A549 (cell line): ENCODE data around the gene LRP3. TPM values are rescaled to one million over a fixed set of nuclear protein-coding genes. Genes with fewer than 3 reads are reported as not detected.

Experiments
- ATAC-seq, 2 experiments: fragments of 200-7000 bp in 1 of 2; fragments of >200 bp in 1 of 2; cut with Nextera tagmentation in 1 of 2; cut with Tn5 transposase in 1 of 2; 3 replicates each; pipeline versions ENCODE4 v1.8.0 to v1.9.1; 2018 to 2020; ENCODE audit warnings: mild to moderate bottlenecking in 1 of 2, moderate library complexity in 1 of 2
- CTCF ChIA-PET: fragments of 300-600 bp; sonication (Branson Sonifier 250); formaldehyde crosslinking; extraction: SDS; loops from one replicate; lab custom pipeline; 2021; ENCODE audit warnings: antibody characterized with exemption, inconsistent platforms; lab: Yijun Ruan, JAX
- POLR2A ChIA-PET: fragments of 350-600 bp; formaldehyde crosslinking; extraction: SDS; loops from one replicate; lab custom pipeline; 2021; ENCODE audit warnings: antibody characterized with exemption, inconsistent platforms; lab: Yijun Ruan, JAX
- DNase-seq, 2 experiments: peaks; one replicate each; pipeline versions ENCODE4 v3.0.0 to v3.0.0-alpha.2; 2011 to 2016; ENCODE audit warnings: low read depth in 1 of 2, low spot score in 1 of 2
- FAIRE-seq: peaks from 2 replicates; lab custom pipeline; 2011; peaks lifted over from hg19 to GRCh38; lab: Jason Lieb, UNC
- H3K27ac ChIP-seq, 2 experiments: fragments of >200 bp; sonication (Bioruptor Twin); formaldehyde crosslinking; 3 replicates each; pipeline ENCODE4 v1.5.1; 2016 to 2017
- H3K4me1 ChIP-seq: fragments of >200 bp; sonication (Bioruptor Twin); formaldehyde crosslinking; 3 replicates; pipeline ENCODE4 v1.6.1; 2016
- H3K4me2 ChIP-seq: fragments of >200 bp; sonication (Bioruptor Twin); formaldehyde crosslinking; 3 replicates; pipeline ENCODE4 v1.6.1; 2016
- H3K4me3 ChIP-seq: fragments of >200 bp; sonication (Bioruptor Twin); formaldehyde crosslinking; 3 replicates; pipeline ENCODE4 v1.5.1; 2016
- H3K9me3 ChIP-seq: fragments of >200 bp; sonication (Bioruptor Twin); formaldehyde crosslinking; 3 replicates; pipeline ENCODE4 v1.6.1; 2016
- CBX2 ChIP-seq: fragments of 200-600 bp; sonication (generic); IDR thresholded peaks from 2 replicates; pipeline ENCODE4 v1.6.1; 2016; ENCODE audit warnings: low read depth, mild to moderate bottlenecking, borderline replicate concordance
- EHF ChIP-seq: fragments of 250-450 bp; sonication (Bioruptor Pico); IDR thresholded peaks from 2 replicates; pipeline ENCODE4 v1.5.0; 2020; ENCODE audit warnings: mild to moderate bottlenecking
- EHMT2 ChIP-seq: fragments of 200-600 bp; sonication (generic); IDR thresholded peaks from 2 replicates; pipeline ENCODE4 v1.6.1; 2016; ENCODE audit warnings: antibody characterized with exemption, low read depth, mild to moderate bottlenecking, moderate library complexity
- ESRRA ChIP-seq: fragments of 150-350 bp; IDR thresholded peaks from 2 replicates; pipeline ENCODE4 v1.6.1; 2014; ENCODE audit warnings: mild to moderate bottlenecking, low read length, borderline replicate concordance
- FOSB ChIP-seq: fragments of 250-450 bp; sonication (Bioruptor Pico); IDR thresholded peaks from 2 replicates; pipeline ENCODE4 v1.5.0; 2020; ENCODE audit warnings: mild to moderate bottlenecking, moderate library complexity
- HOXB13 ChIP-seq: fragments of 250-450 bp; sonication (Bioruptor Pico); IDR thresholded peaks from 2 replicates; pipeline ENCODE4 v1.5.0; 2020; ENCODE audit warnings: low read depth, mild to moderate bottlenecking, moderate library complexity
- JUN ChIP-seq, 2 experiments: fragments of >200 bp; sonication (Bioruptor Twin); formaldehyde crosslinking; IDR thresholded peaks; 2 replicates in 1 of 2; 3 replicates in 1 of 2; pipeline ENCODE4 v1.6.1; 2016 to 2017
- JUNB ChIP-seq: fragments of >200 bp; sonication (Bioruptor Twin); formaldehyde crosslinking; IDR thresholded peaks from 2 replicates; pipeline ENCODE4 v1.6.1; 2016
- KDM1A ChIP-seq: fragments of 200-600 bp; sonication (generic); IDR thresholded peaks from 2 replicates; pipeline ENCODE4 v1.6.1; 2016; ENCODE audit warnings: low read depth, mild to moderate bottlenecking
- MAFK ChIP-seq: fragments of 450-650 bp; IDR thresholded peaks from 2 replicates; pipeline ENCODE4 v1.6.1; 2014; ENCODE audit not compliant: partially characterized antibody
- MYC ChIP-seq: IDR thresholded peaks from 2 replicates; pipeline ENCODE4 v1.6.1; 2012; ENCODE audit warnings: mild to moderate bottlenecking, inconsistent platforms, low read length, improper control_type of control experiment, borderline replicate concordance
- PHF8 ChIP-seq: fragments of 200-600 bp; sonication (generic); IDR thresholded peaks from 2 replicates; pipeline ENCODE4 v1.6.1; 2016; ENCODE audit warnings: low read depth, mild to moderate bottlenecking, antibody characterized with exemption, moderate library complexity, borderline replicate concordance
- POLR2A ChIP-seq: IDR thresholded peaks from 2 replicates; pipeline ENCODE4 v1.6.1; 2012; ENCODE audit warnings: mild to moderate bottlenecking, low read length
- RFX5 ChIP-seq: fragments of 450-650 bp; IDR thresholded peaks from 2 replicates; pipeline ENCODE4 v1.7.1; 2014; ENCODE audit warnings: antibody characterized with exemption, mild to moderate bottlenecking, moderate library complexity
- RNF2 ChIP-seq: fragments of 200-600 bp; sonication (generic); IDR thresholded peaks from 2 replicates; pipeline ENCODE4 v1.6.1; 2016; ENCODE audit warnings: low read depth, mild to moderate bottlenecking, antibody characterized with exemption, moderate library complexity, borderline replicate concordance
- TFCP2L1 ChIP-seq: fragments of 250-450 bp; sonication (Bioruptor Pico); IDR thresholded peaks from 2 replicates; pipeline ENCODE4 v1.5.0; 2021; ENCODE audit warnings: mild to moderate bottlenecking
- WGBS: methylation state at CpG from one replicate; pipeline ENCODE4 v1.1.6; 2017; ENCODE audit errors: missing lambda C conversion rate; 5-methylcytosine and 5-hydroxymethylcytosine counted together
- polyA plus RNA-seq, 4 experiments: library from polyadenylated mRNA; depleted of rRNA in 3 of 4; stranded (reverse); fragments of >200 nt; fragmentation: RNase III in 1 of 4; extraction: RNeasy Plus Mini Kit Qiagen cat#74134 plus additional on column Dnase treatment in 1 of 4; gene quantifications; 2 replicates in 3 of 4; 3 replicates in 1 of 4; pipeline ENCODE4 v1.2.3, GENCODE V29; 2011 to 2017
- TF ChIP-seq, protein P1 (sequence below): IDR thresholded peaks from 2 replicates; pipeline ENCODE4 v1.6.1; 2012; ENCODE audit warnings: low read depth, borderline replicate concordance
- TF ChIP-seq, protein P2 (sequence below): fragments of 450-650 bp; IDR thresholded peaks from 2 replicates; pipeline ENCODE4 v1.6.1; 2014; ENCODE audit warnings: antibody characterized with exemption
- TF ChIP-seq, protein P3 (sequence below): fragments of >200 bp; sonication (Bioruptor Twin); formaldehyde crosslinking; IDR thresholded peaks from 3 replicates; pipeline ENCODE4 v1.6.1; 2016

The LRP3 gene
- polyA plus RNA-seq, 2 of the 4 experiments (the other 2 are of a cell fraction), result 10.9 to 25.1 TPM

DNA sequence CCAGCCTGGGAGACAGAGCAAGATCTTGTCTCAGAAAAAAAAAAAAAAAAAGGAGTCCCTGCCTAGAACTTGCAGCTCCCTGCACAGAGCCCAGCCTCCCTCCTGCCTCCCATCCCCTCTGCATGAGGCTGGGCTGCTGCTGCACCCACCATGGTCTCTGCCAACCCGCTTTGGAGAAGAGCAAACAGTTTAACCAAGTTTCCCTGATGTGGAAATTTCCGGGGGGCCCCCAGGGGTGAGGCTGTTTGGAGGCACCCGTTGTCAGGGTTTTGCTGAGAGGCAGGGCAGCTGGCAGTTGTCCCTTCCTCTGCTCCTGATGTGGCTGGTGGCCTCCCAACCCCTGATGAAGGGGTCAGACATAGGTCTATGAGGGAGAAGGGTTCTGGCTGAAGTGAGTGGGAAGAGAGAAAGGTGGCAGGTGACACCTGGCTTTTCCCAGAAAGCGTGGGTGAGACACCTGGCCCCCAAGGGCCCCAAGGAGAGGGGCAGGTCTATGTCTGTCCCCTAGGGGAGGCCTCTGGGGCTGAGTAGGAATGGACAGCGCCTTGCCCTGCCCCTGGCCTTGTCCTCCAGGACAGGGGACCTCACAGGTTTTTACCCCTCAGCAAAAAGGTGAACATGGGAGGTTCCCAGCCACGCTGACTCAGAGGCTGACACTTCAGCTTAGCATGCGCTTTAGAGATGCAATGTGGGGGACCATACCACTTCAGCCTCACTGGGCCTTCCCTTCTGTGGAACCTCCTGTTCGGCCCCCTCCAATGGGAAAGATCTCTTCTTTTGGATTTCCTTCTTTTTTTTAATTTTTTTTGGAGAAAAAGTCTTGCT is 5.5 kb downstream of the LRP3 start (continued):
- TF ChIP-seq TFCP2L1 (CRISPR knock-in tag), result no peak

DNA sequence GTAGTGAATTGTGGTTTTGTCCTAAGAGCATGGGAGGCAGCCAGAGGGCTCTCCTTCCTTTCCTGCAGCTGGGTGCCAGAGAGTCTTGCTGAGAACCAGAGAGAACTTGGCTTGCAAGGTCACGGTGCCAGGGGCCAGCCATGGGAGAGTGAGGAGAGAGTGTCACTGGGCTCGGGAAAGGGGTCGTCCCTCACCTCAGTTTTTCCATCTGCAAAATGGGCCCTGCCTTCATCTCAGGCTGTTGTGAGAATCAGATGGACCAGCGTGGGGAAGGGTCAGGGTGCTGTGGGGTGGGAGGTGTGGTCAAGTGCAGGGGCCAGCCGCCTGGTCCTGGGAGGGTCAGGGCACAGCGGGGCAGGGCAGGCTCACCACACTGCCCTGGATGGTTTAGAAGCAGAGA is 7.3 kb downstream of the LRP3 start:
- Histone ChIP-seq H3K4me1 (no peaks in the 10 kb centered on the region), H3K4me2 (no peak overlapping the region)
- TF ChIP-seq KDM1A (peak; percentile 29; the same call in 1 of the 2 replicates), JUNB (no peak)
- TF ChIP-seq, protein P1, sequence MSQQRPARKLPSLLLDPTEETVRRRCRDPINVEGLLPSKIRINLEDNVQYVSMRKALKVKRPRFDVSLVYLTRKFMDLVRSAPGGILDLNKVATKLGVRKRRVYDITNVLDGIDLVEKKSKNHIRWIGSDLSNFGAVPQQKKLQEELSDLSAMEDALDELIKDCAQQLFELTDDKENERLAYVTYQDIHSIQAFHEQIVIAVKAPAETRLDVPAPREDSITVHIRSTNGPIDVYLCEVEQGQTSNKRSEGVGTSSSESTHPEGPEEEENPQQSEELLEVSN, result no peak
- TF ChIP-seq, all 56 proteins: peak for 1
- H3K4me3 ChIP-seq, result no peak overlapping the region
- POLR2A ChIA-PET, result no interaction called here
- H3K27ac ChIP-seq, result no peak overlapping the region
- CTCF ChIA-PET, result interaction anchor here (0.7 to 11.2 kb wide), 7 partner anchors 9 to 593 kb away, joined by 3 to 137 read pairs (median 6); no protein-coding TSS in a partner anchor
- 85% methylated on average over 6 of the region's 6 CpGs for WGBS
- ATAC-seq (no peak), DNase-seq (no peak), FAIRE-seq (no peak)
- no peaks in the 10 kb centered on the region for H3K9me3 ChIP-seq

DNA sequence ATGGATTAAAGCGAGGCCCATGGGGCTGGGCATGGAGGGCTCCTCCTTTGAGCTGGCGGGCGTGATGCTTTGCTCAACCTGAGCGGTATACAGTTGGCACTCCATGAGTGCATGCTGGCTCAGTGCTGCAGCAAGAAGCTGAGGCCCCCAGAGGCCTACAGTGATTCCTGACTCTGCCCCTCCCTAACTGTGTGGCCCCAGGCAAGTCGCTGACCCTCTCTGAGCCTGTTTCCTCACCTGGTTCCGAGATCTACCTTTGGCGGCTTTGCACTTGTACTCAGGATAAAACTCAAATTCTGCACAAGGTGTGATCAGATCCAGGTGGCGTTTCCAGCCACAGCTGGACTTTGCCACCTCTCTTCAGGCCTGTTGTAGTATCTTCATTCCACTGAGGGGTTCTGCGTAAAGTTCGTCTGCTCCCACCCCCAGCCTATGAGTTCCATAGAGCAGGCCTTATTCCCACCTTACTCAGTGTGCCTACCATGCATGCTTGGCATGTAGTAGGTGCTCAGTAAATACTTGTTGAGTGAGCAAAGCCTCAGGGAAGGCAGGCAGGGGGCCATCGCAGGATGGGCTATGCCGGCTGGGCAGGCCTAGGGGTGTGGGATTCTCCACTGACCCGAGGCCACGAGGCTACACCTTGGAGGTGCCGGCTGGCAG is 7.9 kb downstream of the LRP3 start:
- CTCF ChIA-PET, result interaction anchor here (1.0 to 11.2 kb wide), 6 partner anchors 10 to 57 kb away, joined by 3 to 137 read pairs (median 6); no protein-coding TSS in a partner anchor
- no peak for FAIRE-seq

DNA sequence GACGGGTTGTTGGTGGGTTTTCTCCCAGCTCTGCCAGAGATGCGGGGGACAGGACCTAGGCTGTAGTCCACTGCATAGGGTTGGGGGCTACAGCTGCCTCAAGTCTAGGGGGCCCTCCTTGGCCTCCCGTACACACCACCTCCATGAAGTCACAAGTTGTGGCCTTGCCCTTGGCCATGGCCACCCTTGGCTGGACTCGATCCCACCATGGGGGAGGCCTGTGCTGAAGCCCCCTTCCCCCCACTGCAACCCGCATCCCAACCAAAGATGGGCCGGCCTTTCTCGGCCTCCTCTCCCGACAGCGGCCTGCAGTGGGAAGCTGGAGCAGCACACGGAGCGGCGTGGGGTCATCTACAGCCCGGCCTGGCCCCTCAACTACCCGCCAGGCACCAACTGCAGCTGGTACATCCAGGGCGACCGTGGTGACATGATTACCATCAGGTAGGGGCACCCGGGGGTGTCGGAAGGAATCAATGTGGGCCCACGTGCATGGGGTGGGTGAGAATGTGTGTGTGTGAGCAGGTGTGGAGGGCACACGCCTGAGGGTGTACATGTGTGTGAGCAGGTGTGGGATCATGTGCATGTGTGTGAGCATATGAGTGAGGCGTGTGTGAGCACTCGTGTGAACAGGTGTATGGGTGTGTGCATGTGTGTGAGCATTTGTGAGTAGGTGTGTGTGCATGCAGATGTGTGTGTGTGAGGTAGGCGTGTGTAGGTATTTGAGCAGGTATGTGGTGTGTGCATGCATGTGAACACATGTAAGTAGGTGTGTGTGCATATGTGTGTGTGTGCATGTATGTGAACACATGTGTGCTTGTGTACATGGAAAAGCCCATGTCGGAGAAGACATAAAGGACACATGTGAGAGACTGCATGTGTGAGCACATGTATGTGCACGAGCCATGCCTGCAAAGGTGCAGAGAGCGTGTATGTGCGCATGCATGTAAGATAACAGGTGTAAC is 8.7 kb downstream of the LRP3 start:
- DNase-seq, result no peak
- no peak for ATAC-seq
- Histone ChIP-seq H3K4me3 (no peak overlapping the region), H3K4me2 (no peak overlapping the region), H3K27ac (no peak overlapping the region), H3K9me3 (no peaks in the 10 kb centered on the region), H3K4me1 (no peaks in the 10 kb centered on the region)
- TF ChIP-seq RFX5 (no peak), POLR2A (0 out of 2 replicates have a peak, but pooled peaks have one; percentile 8)
- peak; percentile 61 for FAIRE-seq
- ChIA-PET CTCF (interaction anchor here (1.0 to 3.0 kb wide), 5 partner anchors 11 to 58 kb away, joined by 3 to 12 read pairs (median 6); no protein-coding TSS in a partner anchor), POLR2A (no interaction called here)
- WGBS, result 90% methylated on average over 27 of the region's 27 CpGs

More for the DNA sequence above, 7.9 kb downstream of the LRP3 start:
- 95% methylated on average over 15 of the region's 15 CpGs for WGBS
- ATAC-seq, result no peak
- POLR2A ChIA-PET, result no interaction called here
- Histone ChIP-seq H3K4me2 (no peak overlapping the region), H3K9me3 (no peaks in the 10 kb centered on the region), H3K4me3 (no peak overlapping the region), H3K4me1 (no peaks in the 10 kb centered on the region)
- no peak for TF ChIP-seq PHF8
- TF ChIP-seq, protein P2, sequence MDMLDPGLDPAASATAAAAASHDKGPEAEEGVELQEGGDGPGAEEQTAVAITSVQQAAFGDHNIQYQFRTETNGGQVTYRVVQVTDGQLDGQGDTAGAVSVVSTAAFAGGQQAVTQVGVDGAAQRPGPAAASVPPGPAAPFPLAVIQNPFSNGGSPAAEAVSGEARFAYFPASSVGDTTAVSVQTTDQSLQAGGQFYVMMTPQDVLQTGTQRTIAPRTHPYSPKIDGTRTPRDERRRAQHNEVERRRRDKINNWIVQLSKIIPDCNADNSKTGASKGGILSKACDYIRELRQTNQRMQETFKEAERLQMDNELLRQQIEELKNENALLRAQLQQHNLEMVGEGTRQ, result no peak
- no peak for TF ChIP-seq ESRRA
- TF ChIP-seq RFX5, result no peak
- TF ChIP-seq HOXB13 (CRISPR knock-in tag), result no peak
- TF ChIP-seq MYC, result no peak
- no peak for TF ChIP-seq EHF
- TF ChIP-seq, protein P3, sequence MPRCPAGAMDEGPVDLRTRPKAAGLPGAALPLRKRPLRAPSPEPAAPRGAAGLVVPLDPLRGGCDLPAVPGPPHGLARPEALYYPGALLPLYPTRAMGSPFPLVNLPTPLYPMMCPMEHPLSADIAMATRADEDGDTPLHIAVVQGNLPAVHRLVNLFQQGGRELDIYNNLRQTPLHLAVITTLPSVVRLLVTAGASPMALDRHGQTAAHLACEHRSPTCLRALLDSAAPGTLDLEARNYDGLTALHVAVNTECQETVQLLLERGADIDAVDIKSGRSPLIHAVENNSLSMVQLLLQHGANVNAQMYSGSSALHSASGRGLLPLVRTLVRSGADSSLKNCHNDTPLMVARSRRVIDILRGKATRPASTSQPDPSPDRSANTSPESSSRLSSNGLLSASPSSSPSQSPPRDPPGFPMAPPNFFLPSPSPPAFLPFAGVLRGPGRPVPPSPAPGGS, result no peak
- TF ChIP-seq EHMT2, result no peak
- no peak for TF ChIP-seq JUN (IDR thresholded peaks at IDR 0.05)
- TF ChIP-seq RNF2, result no peak
- TF ChIP-seq MAFK, result no peak
- TF ChIP-seq CBX2, result no peak
- TF ChIP-seq FOSB (CRISPR knock-in tag), result no peak
- TF ChIP-seq, all 56 proteins: peak for 0
- H3K27ac ChIP-seq, result no peak overlapping the region
- DNase-seq, result no peak
